H1 (cell line): ENCODE measurements around the gene DCBLD1. TPM values are rescaled to one million over a fixed set of nuclear protein-coding genes. Genes with fewer than 3 reads are reported as not detected.

Experiments used
- CTCF ChIA-PET: fragments of 300-600 bp; sonication (Branson Sonifier 250); formaldehyde crosslinking; loops from one replicate; lab custom pipeline; 2021; ENCODE audit not compliant: partially characterized antibody; lab: Charles Lee
- POLR2A ChIA-PET: fragments of 300-600 bp; sonication (Branson Sonifier 250); formaldehyde crosslinking; loops from one replicate; lab custom pipeline; 2021; ENCODE audit warnings: inconsistent platforms; ENCODE audit not compliant: partially characterized antibody; lab: Charles Lee
- DNase-seq, 2 experiments: peaks; one replicate each; pipeline versions ENCODE4 v3.0.0 to v3.0.0-alpha.2; 2010 to 2022; ENCODE audit warnings: low spot score in 2 of 2, low read depth in 1 of 2, mixed read lengths in 1 of 2
- FAIRE-seq: peaks from 2 replicates; lab custom pipeline; 2011; peaks lifted over from hg19 to GRCh38; lab: Jason Lieb, UNC
- H2AFZ ChIP-seq: 2 replicates; pipeline ENCODE4 v1.8.1; 2012; ENCODE audit warnings: low read length, inconsistent platforms
- H2AK5ac ChIP-seq: 2 replicates; pipeline ENCODE4 v1.6.1; 2013; ENCODE audit warnings: low read depth, low read length
- H2BK120ac ChIP-seq: replicated peaks from 2 replicates; pipeline ENCODE3; 2013; ENCODE audit warnings: low read depth, low read length, inconsistent platforms
- H2BK12ac ChIP-seq: 2 replicates; pipeline ENCODE4 v1.6.1; 2013; ENCODE audit warnings: low read depth, low read length
- H2BK15ac ChIP-seq: 2 replicates; pipeline ENCODE4 v1.6.1; 2013; ENCODE audit warnings: low read length
- H2BK20ac ChIP-seq: 2 replicates; pipeline ENCODE4 v1.6.1; 2013; ENCODE audit warnings: low read length
- H2BK5ac ChIP-seq: 2 replicates; pipeline ENCODE4 v1.6.1; 2013; ENCODE audit warnings: low read depth, low read length
- H3K14ac ChIP-seq: 2 replicates; pipeline ENCODE4 v1.6.1; 2013; ENCODE audit warnings: inconsistent platforms; ENCODE audit not compliant: insufficient read length
- H3K18ac ChIP-seq: 2 replicates; pipeline ENCODE4 v1.6.1; 2013; ENCODE audit warnings: low read length; ENCODE audit errors: extremely low read depth
- H3K23ac ChIP-seq: 2 replicates; pipeline ENCODE4 v1.6.1; 2013; ENCODE audit warnings: inconsistent platforms; ENCODE audit not compliant: insufficient read length
- H3K23me2 ChIP-seq: 2 replicates; pipeline ENCODE4 v1.6.1; 2013; ENCODE audit warnings: low read depth, low read length
- H3K27ac ChIP-seq: 2 replicates; pipeline ENCODE4 v1.6.1; 2011; ENCODE audit warnings: low read depth, low read length, inconsistent platforms
- H3K27me3 ChIP-seq, 4 experiments: replicated peaks in 1 of 4; 1 replicate in 1 of 4; 2 replicates in 3 of 4; pipeline versions ENCODE4 v1.6.1 to v1.8.1; 2011 to 2013; ENCODE audit warnings: low read length in 3 of 4, mild to moderate bottlenecking in 3 of 4, inconsistent platforms in 2 of 4, mixed read lengths in 2 of 4, moderate library complexity in 1 of 4; ENCODE audit not compliant: control insufficient read depth in 3 of 4, insufficient read depth in 3 of 4; ENCODE audit errors: extremely low read depth in 1 of 4
- H3K36me3 ChIP-seq, 4 experiments: 2 replicates each; pipeline versions ENCODE4 v1.6.1 to v1.8.1; 2011 to 2013; ENCODE audit warnings: mild to moderate bottlenecking in 4 of 4, low read length in 3 of 4, moderate library complexity in 2 of 4, control low read depth in 1 of 4, inconsistent platforms in 1 of 4; ENCODE audit not compliant: insufficient read depth in 4 of 4, control insufficient read depth in 2 of 4
- H3K4ac ChIP-seq: replicated peaks from 2 replicates; pipeline ENCODE3; 2013; ENCODE audit warnings: low read length, low read depth, mixed read lengths, inconsistent platforms; ENCODE audit not compliant: insufficient read length
- H3K4me1 ChIP-seq, 4 experiments: replicated peaks in 1 of 4; 1 replicate in 1 of 4; 2 replicates in 3 of 4; pipeline versions ENCODE4 v1.6.1 to v1.8.1; 2011 to 2013; ENCODE audit warnings: low read length in 3 of 4, inconsistent platforms in 2 of 4, mixed read lengths in 1 of 4; ENCODE audit not compliant: insufficient read depth in 4 of 4, control insufficient read depth in 3 of 4
- H3K4me2 ChIP-seq, 2 experiments: 2 replicates each; pipeline versions ENCODE4 v1.6.1 to v1.8.1; 2011 to 2013; ENCODE audit warnings: low read depth in 2 of 2, low read length in 2 of 2, control low read depth in 1 of 2, inconsistent platforms in 1 of 2, mild to moderate bottlenecking in 1 of 2; ENCODE audit not compliant: insufficient read depth in 1 of 2
- H3K4me3 ChIP-seq, 4 experiments: fragments of 200-600, 300-600 bp in 1 of 4; sonication (generic), shearing (Covaris generic), sonication (Bioruptor Twin) in 1 of 4; 2 replicates each; pipeline versions ENCODE4 v1.5.1 to v1.8.1; 2011 to 2016; ENCODE audit warnings: low read length in 4 of 4, low read depth in 3 of 4, control low read depth in 2 of 4, inconsistent platforms in 2 of 4, mild to moderate bottlenecking in 2 of 4, mixed read lengths in 1 of 4, moderate library complexity in 1 of 4; ENCODE audit not compliant: insufficient read depth in 2 of 4; ENCODE audit errors: extremely low read depth in 1 of 4
- H3K56ac ChIP-seq: replicated peaks from 2 replicates; pipeline ENCODE3; 2013; ENCODE audit warnings: low read depth, mild to moderate bottlenecking, mixed read lengths, low read length, inconsistent platforms; ENCODE audit not compliant: insufficient read length
- H3K79me1 ChIP-seq: 2 replicates; pipeline ENCODE4 v1.6.1; 2013; ENCODE audit warnings: low read depth, low read length, control low read depth
- H3K79me2 ChIP-seq, 2 experiments: 2 replicates each; pipeline versions ENCODE4 v1.6.1 to v1.8.1; 2012 to 2013; ENCODE audit warnings: low read length in 2 of 2, mild to moderate bottlenecking in 2 of 2, inconsistent platforms in 1 of 2; ENCODE audit not compliant: insufficient read depth in 2 of 2, control insufficient read depth in 1 of 2
- H3K9ac ChIP-seq, 4 experiments: replicated peaks in 1 of 4; 1 replicate in 1 of 4; 2 replicates in 3 of 4; pipeline versions ENCODE4 v1.6.1 to v1.8.1; 2011 to 2013; ENCODE audit warnings: low read depth in 3 of 4, low read length in 3 of 4, control low read depth in 2 of 4, mild to moderate bottlenecking in 2 of 4, moderate library complexity in 2 of 4, inconsistent platforms in 1 of 4; ENCODE audit errors: extremely low read depth in 1 of 4
- H3K9me3 ChIP-seq, 2 experiments: 2 replicates each; pipeline versions ENCODE4 v1.6.1 to v1.8.1; 2012 to 2013; ENCODE audit warnings: mild to moderate bottlenecking in 2 of 2, moderate library complexity in 2 of 2, control low read depth in 1 of 2, inconsistent platforms in 1 of 2, low read depth in 1 of 2, low read length in 1 of 2, mixed read lengths in 1 of 2; ENCODE audit not compliant: insufficient read depth in 2 of 2
- H4K20me1 ChIP-seq, 2 experiments: replicated peaks in 1 of 2; 2 replicates each; pipeline versions ENCODE3 to v1.8.1; 2011 to 2013; ENCODE audit warnings: inconsistent platforms in 2 of 2, low read length in 2 of 2, mild to moderate bottlenecking in 1 of 2; ENCODE audit not compliant: insufficient read depth in 2 of 2, control insufficient read depth in 1 of 2
- H4K5ac ChIP-seq: 2 replicates; pipeline ENCODE4 v1.6.1; 2013; ENCODE audit warnings: low read length, low read depth, mixed read lengths, inconsistent platforms; ENCODE audit not compliant: insufficient read length
- H4K8ac ChIP-seq: 2 replicates; pipeline ENCODE4 v1.8.0; 2013; ENCODE audit warnings: mild to moderate bottlenecking, moderate library complexity, low read length, inconsistent platforms; ENCODE audit not compliant: insufficient read depth; ENCODE audit errors: extremely low read depth
- H4K91ac ChIP-seq: replicated peaks from 2 replicates; pipeline ENCODE3; 2013; ENCODE audit warnings: low read length, mixed read lengths, inconsistent platforms; ENCODE audit not compliant: insufficient read length
- MAX ChIP-seq: IDR thresholded peaks from 2 replicates; pipeline ENCODE4 v1.6.1; 2012; ENCODE audit warnings: inconsistent platforms
- SRF ChIP-seq: IDR thresholded peaks from 2 replicates; pipeline ENCODE4 v1.6.1; 2011; ENCODE audit warnings: mild to moderate bottlenecking, low read depth, low read length, moderate library complexity
- WGBS, 2 experiments: shearing (Covaris generic) in 1 of 2; methylation state at CpG; one replicate each; pipeline versions ENCODE4 v1.1.6 to v1.1.7; 2013 to 2015; ENCODE audit warnings: low lambda C conversion rate in 2 of 2, mixed read lengths in 2 of 2, inconsistent platforms in 1 of 2, low coverage in 1 of 2, missing lambda C conversion rate in 1 of 2; ENCODE audit not compliant: insufficient replicate concordance in 2 of 2, insufficient coverage in 1 of 2, insufficient read length in 1 of 2; ENCODE audit errors: extremely low coverage in 1 of 2, missing lambda C conversion rate in 1 of 2; 5-methylcytosine and 5-hydroxymethylcytosine counted together
- polyA plus RNA-seq, 7 experiments: library from polyadenylated mRNA; depleted of rRNA in 3 of 7; stranded (reverse) in 5 of 7; unstranded in 2 of 7; fragments of >200 nt in 5 of 7; fragments of 200-250 nt in 2 of 7; gene quantifications; 1 replicate in 5 of 7; 2 replicates in 1 of 7; 4 replicates in 1 of 7; pipeline versions ENCODE4 v1.2.1 to v1.2.3, GENCODE V29; 2011 to 2013; ENCODE audit warnings: missing spikeins in 2 of 7, mixed read lengths in 2 of 7
- total RNA-seq: library from RNA; stranded (reverse); fragmentation: NEBNext Ultra II Directional; extraction: Animal tissue kit (Norgen Biotek cat#: 25700); gene quantifications from 2 replicates; pipeline ENCODE4 v1.2.1, GENCODE V29; 2021

Gene DCBLD1
- total and polyA plus RNA-seq, 2 of the 8 experiments (the other 6 are each of a cell fraction or from before 2014, with no cell fraction given) = 3.9 to 11.2 TPM

- FAIRE-seq = no peak
- Histone ChIP-seq H3K9me3 (no peaks in the 10 kb centered on the region), H3K27me3 (no peaks in the 10 kb centered on the region), H4K20me1 (no peaks in the 10 kb centered on the region), H3K9ac (no peak overlapping the region), H2BK12ac (no peak overlapping the region), H3K79me2 (no peaks in the 10 kb centered on the region), H3K14ac (no peak overlapping the region), H3K4me1 (no peaks in the 10 kb centered on the region; a peak in 1 of 7 replicates), H3K79me1 (no peaks in the 10 kb centered on the region), H3K4me3 (no peak overlapping the region), H3K56ac (no peak overlapping the region), H3K4ac (no peak overlapping the region), H3K23me2 (no peaks in the 10 kb centered on the region), H4K91ac (no peak overlapping the region)
- DNase-seq = no peak
- no peak for TF ChIP-seq MAX
- TF ChIP-seq SRF = no peak
- TF ChIP-seq, all 59 proteins: peak for 0
- Histone ChIP-seq H3K18ac (no peak overlapping the region), H2BK15ac (no peak overlapping the region), H3K4me2 (no peak overlapping the region), H4K8ac (no peak overlapping the region), H3K23ac (no peak overlapping the region), H2BK120ac (no peak overlapping the region), H2AFZ (no peak overlapping the region), H3K27ac (no peak overlapping the region), H3K36me3 (no peaks in the 10 kb centered on the region), H2BK5ac (no peak overlapping the region), H4K5ac (no peak overlapping the region), H2AK5ac (no peak overlapping the region), H2BK20ac (no peak overlapping the region)
- ChIA-PET CTCF (interaction anchor here (0.6 to 1.0 kb wide), 3 partner anchors 60 to 1459 kb away, joined by 3 to 5 read pairs (median 3); no protein-coding TSS in a partner anchor), POLR2A (no interaction called here)
- WGBS, 2 experiments = 90% methylated on average over 1 of the region's 1 CpG; no CpG with 5 or more reads in 1 of the 2 experiments
Observed at GRCh38 chr6:117496383-117496990, 14.0 kb downstream of the DCBLD1 start.
